Peyer's patch (tissue), 4 donors: Measurements from ENCODE around the gene ANXA9.

Source experiments
- POLR2A ChIP-seq, 2 donors: fragments of 450-650 bp; IDR thresholded peaks; one replicate each; pipeline ENCODE4 v1.5.1; 2017; ENCODE audit warnings: antibody characterized with exemption in 2 of 2, mild to moderate bottlenecking in 2 of 2, moderate library complexity in 2 of 2
- TF ChIP-seq, protein P1 (sequence below), 6 experiments: fragments of 450-650 bp in 4 of 6; fragments of 200-600 bp in 2 of 6; sonication (generic) in 1 of 6; IDR thresholded peaks; one replicate each; pipeline ENCODE4 v1.5.1; 2017 to 2019; ENCODE audit warnings: antibody characterized with exemption in 6 of 6, mild to moderate bottlenecking in 3 of 6, moderate library complexity in 1 of 6

DNA sequence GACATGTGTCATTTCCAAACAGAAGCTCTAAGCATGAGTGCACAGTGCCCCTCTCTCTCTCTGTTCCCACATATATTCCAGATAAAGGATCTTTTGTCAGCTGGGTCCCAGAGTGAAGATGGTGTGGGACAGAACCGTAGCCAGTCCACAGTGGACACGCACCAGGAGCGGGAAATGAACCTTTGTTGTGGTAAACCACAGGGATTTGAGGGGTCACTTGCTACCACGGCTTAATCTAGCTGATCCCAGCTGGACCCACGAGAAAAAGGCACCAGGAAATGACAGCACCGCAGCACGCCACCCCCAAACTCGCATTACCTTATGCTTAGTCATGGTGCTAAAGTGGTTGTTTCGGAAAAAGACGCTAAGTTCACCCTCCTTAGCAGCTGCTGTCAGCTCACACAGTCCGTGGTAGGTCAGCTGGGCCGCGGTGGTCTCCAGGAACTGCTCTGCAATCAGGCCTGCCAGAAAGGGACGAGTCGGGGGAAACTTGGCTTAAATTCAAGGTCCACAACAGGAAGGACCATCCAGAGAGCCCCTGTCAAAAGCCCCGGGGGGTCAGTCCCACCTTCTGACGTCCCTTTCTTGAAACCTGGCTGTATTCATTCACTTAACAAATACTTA, 17.1 kb downstream of the ANXA9 start:
- TF ChIP-seq, protein P1, sequence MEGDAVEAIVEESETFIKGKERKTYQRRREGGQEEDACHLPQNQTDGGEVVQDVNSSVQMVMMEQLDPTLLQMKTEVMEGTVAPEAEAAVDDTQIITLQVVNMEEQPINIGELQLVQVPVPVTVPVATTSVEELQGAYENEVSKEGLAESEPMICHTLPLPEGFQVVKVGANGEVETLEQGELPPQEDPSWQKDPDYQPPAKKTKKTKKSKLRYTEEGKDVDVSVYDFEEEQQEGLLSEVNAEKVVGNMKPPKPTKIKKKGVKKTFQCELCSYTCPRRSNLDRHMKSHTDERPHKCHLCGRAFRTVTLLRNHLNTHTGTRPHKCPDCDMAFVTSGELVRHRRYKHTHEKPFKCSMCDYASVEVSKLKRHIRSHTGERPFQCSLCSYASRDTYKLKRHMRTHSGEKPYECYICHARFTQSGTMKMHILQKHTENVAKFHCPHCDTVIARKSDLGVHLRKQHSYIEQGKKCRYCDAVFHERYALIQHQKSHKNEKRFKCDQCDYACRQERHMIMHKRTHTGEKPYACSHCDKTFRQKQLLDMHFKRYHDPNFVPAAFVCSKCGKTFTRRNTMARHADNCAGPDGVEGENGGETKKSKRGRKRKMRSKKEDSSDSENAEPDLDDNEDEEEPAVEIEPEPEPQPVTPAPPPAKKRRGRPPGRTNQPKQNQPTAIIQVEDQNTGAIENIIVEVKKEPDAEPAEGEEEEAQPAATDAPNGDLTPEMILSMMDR (IDR thresholded peaks at IDR 0.05) = no peak
- TF ChIP-seq POLR2A (IDR thresholded peaks at IDR 0.05) = no peak
